Transverse colon (tissue), 4 donors: ENCODE measurements around the gene RIT1.
A peak's percentile ranks its signal among the peaks of the same experiment; 100 is the strongest.

Source experiments
- CTCF ChIP-seq, 5 experiments: fragments of 200-600 bp in 3 of 5; fragments of 450-650 bp in 2 of 5; sonication (generic) in 3 of 5; IDR thresholded peaks; 1 replicate in 2 of 5; 2 replicates in 3 of 5; pipeline ENCODE4 v1.5.1; 2016 to 2017; ENCODE audit warnings: antibody characterized with exemption in 5 of 5, inconsistent platforms in 3 of 5, mild to moderate bottlenecking in 2 of 5, moderate library complexity in 1 of 5
- EP300 ChIP-seq: sonication (generic); formaldehyde crosslinking; IDR thresholded peaks from one replicate; pipeline ENCODE4 v1.6.1; 2017; ENCODE audit warnings: antibody characterized with exemption, low read depth
- POLR2A ChIP-seq: fragments of 450-650 bp; IDR thresholded peaks from one replicate; pipeline ENCODE4 v1.6.1; 2016; ENCODE audit warnings: antibody characterized with exemption, mild to moderate bottlenecking, moderate library complexity
- POLR2AphosphoS5 ChIP-seq, 3 donors: sonication (generic); formaldehyde crosslinking; IDR thresholded peaks; one replicate each; pipeline ENCODE4 v1.6.1; 2016; ENCODE audit warnings: antibody characterized with exemption in 3 of 3

- peak in 1 of 5 experiments; percentile 12 for TF ChIP-seq CTCF (IDR thresholded peaks at IDR 0.05)
- no peak for TF ChIP-seq POLR2A
- TF ChIP-seq EP300 = no peak
- TF ChIP-seq POLR2AphosphoS5 (IDR thresholded peaks at IDR 0.05) = no peak
Measured at GRCh38 chr1:155858800-155859233, 52.3 kb downstream of the RIT1 start.
